ENCODE results near the gene FYTTD1. TPM values are rescaled to one million over a fixed set of nuclear protein-coding genes. Genes with fewer than 3 reads are reported as not detected.

Gene FYTTD1
- total RNA-seq, 3 donors from 2014 or later (not counting 1 experiment from before 2014, with no cell fraction given), result 58.0 to 75.6 (median 72.2) TPM

DNA sequence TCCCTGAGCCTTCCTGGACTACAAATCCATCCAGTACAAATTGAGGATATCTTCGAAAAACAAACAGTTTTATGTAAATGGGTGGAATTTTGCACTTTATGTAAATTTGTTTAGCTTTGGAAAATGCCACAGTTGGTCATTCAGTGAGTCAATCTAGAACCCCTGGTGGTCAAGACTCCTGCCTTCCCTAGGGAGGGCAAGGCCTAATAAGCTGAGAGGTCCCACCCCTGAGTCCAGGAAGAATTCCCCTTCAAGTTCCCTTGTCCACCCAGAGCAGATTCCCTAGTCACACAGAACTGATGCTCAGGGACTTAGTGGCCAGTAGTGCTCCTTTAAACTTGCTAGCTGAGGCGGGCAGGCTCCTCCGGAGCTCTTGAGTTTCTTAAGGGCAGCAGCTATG is 6.9 kb upstream of the FYTTD1 start:
- H3K4me1 ChIP-seq (ENCODE audit: control insufficient read depth, insufficient read depth, low read length), result peaks cover under 1% of the 10 kb centered on the region
- H3K27me3 ChIP-seq (ENCODE audit: control insufficient read depth, insufficient read depth, low read length), result no peaks in the 10 kb centered on the region
- WGBS (ENCODE audit: insufficient coverage), result 91% methylated on average over 3 of the region's 3 CpGs
- Mint-ChIP-seq H3K9me3 (no peaks in the 10 kb centered on the region), H3K4me1 (no peaks in the 10 kb centered on the region), H3K4me3 (no peak overlapping the region), H3K27me3 (ENCODE audit: low read depth in 2 of 2) (peaks cover 0 to 3% of the 10 kb centered on the region in 2 donors), H3K36me3 (no peaks in the 10 kb centered on the region), H3K27ac (no peak overlapping the region)
- H3K27ac ChIP-seq (ENCODE audit: low read length), result no peak overlapping the region
- ATAC-seq (no peak), DNase-seq (no peak)
- TF ChIP-seq, protein P1, sequence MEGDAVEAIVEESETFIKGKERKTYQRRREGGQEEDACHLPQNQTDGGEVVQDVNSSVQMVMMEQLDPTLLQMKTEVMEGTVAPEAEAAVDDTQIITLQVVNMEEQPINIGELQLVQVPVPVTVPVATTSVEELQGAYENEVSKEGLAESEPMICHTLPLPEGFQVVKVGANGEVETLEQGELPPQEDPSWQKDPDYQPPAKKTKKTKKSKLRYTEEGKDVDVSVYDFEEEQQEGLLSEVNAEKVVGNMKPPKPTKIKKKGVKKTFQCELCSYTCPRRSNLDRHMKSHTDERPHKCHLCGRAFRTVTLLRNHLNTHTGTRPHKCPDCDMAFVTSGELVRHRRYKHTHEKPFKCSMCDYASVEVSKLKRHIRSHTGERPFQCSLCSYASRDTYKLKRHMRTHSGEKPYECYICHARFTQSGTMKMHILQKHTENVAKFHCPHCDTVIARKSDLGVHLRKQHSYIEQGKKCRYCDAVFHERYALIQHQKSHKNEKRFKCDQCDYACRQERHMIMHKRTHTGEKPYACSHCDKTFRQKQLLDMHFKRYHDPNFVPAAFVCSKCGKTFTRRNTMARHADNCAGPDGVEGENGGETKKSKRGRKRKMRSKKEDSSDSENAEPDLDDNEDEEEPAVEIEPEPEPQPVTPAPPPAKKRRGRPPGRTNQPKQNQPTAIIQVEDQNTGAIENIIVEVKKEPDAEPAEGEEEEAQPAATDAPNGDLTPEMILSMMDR (IDR thresholded peaks at IDR 0.05), result no peak
- H3K9me3 ChIP-seq (ENCODE audit: control insufficient read depth, insufficient read depth, low read length), result no peaks in the 10 kb centered on the region
- no peak overlapping the region for H3K4me3 ChIP-seq (ENCODE audit: low read length)
- intact Hi-C loops (cut with micrococcal nuclease), result no loop called here
- H3K36me3 ChIP-seq (ENCODE audit: control insufficient read depth, insufficient read depth, low read length), result no peaks in the 10 kb centered on the region

DNA sequence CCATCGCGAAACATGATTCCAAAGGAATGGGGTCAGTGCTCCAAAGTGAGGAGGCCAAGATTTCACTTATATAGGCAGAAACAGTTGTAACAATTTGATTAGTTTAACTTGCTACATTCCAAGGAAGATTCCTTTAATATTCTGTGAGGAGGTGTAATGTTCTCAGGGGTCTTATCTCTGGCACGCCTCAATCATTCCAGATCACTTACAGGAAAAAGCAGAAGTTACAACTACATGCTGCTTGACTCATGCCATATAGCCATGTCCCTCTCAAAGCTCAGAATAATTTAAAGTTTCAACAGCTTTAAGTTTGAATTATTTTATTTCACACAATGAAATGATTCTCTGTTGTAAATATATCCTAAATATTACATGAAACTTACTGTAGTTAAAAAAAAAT is 3.5 kb upstream of the FYTTD1 start:
- Histone ChIP-seq H3K4me1 (ENCODE audit: control insufficient read depth, insufficient read depth, low read length) (peaks cover 6% of the 10 kb centered on the region), H3K27me3 (ENCODE audit: control insufficient read depth, insufficient read depth, low read length) (no peaks in the 10 kb centered on the region), H3K36me3 (ENCODE audit: control insufficient read depth, insufficient read depth, low read length) (no peaks in the 10 kb centered on the region), H3K9me3 (ENCODE audit: control insufficient read depth, insufficient read depth, low read length) (no peaks in the 10 kb centered on the region), H3K27ac (ENCODE audit: low read length) (no peak overlapping the region), H3K4me3 (ENCODE audit: low read length) (no peak overlapping the region)
- Mint-ChIP-seq H3K27me3 (ENCODE audit: low read depth in 2 of 2) (peaks cover 0 to 3% of the 10 kb centered on the region in 2 donors), H3K9me3 (no peaks in the 10 kb centered on the region), H3K27ac (no peak overlapping the region), H3K4me1 (peaks cover 19 to 24% of the 10 kb centered on the region in 2 donors), H3K36me3 (no peaks in the 10 kb centered on the region), H3K4me3 (no peak overlapping the region)
- intact Hi-C loops (cut with micrococcal nuclease), result no loop called here
- ATAC-seq (no peak), DNase-seq (no peak)
- TF ChIP-seq, protein P1 (IDR thresholded peaks at IDR 0.05), result no peak
- 92% methylated on average over 2 of the region's 3 CpGs for WGBS (ENCODE audit: insufficient coverage)

DNA sequence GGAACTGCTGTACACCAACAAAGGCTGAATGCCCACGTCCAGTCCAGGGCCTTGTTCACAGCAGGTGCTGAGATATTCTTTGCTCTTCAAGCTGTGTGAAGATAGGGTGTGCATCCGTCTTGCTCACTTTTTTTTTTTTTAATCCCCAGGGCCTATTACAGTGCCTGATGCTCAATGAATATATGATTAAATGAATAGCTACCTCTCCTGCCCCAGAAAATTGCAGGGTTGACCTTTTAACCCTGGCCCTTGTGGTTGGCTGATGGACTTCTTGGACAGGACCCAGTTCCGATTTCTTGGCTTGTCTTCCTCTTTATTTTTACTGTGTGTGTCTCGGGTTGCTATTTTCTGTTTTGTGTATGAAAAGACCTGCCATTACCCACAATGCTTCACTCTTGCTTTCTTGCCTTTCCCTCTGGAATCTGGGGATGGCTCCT is 2.9 kb upstream of the FYTTD1 start:
- Histone ChIP-seq H3K4me3 (ENCODE audit: low read length) (no peak overlapping the region), H3K9me3 (ENCODE audit: control insufficient read depth, insufficient read depth, low read length) (no peaks in the 10 kb centered on the region), H3K36me3 (ENCODE audit: control insufficient read depth, insufficient read depth, low read length) (no peaks in the 10 kb centered on the region), H3K27ac (ENCODE audit: low read length) (no peak overlapping the region), H3K27me3 (ENCODE audit: control insufficient read depth, insufficient read depth, low read length) (no peaks in the 10 kb centered on the region), H3K4me1 (ENCODE audit: control insufficient read depth, insufficient read depth, low read length) (peaks cover 12% of the 10 kb centered on the region)
- H3K4me1 Mint-ChIP-seq, result peaks cover 23 to 27% of the 10 kb centered on the region in 2 donors
- H3K27me3 Mint-ChIP-seq (ENCODE audit: low read depth in 2 of 2), result peaks cover 0 to 3% of the 10 kb centered on the region in 2 donors
- no peak overlapping the region for H3K27ac Mint-ChIP-seq
- no peaks in the 10 kb centered on the region for H3K9me3 Mint-ChIP-seq
- H3K4me3 Mint-ChIP-seq, result no peak overlapping the region
- H3K36me3 Mint-ChIP-seq, result no peaks in the 10 kb centered on the region
- TF ChIP-seq, protein P1 (IDR thresholded peaks at IDR 0.05), result no peak
- WGBS (ENCODE audit: insufficient coverage), result 95% methylated on average over 4 of the region's 4 CpGs
- ATAC-seq, result no peak
- DNase-seq, result no peak
- intact Hi-C loops (cut with micrococcal nuclease), result no loop called here

Data from natural killer cell (primary cell).